Ramos (cell line): Measurements from ENCODE around the gene COL5A3.

Experiments
- in situ Hi-C: fragments of 300-500 bp; cut with MboI; formaldehyde crosslinking; loops from one replicate; pipeline ENCODE4 v1.14.3; 2022; ENCODE audit warnings: low sequenced_read_pairs; ENCODE audit not compliant: unreplicated experiment

COL5A3 gene

GRCh38 chr19:9912551-9913236, 97.6 kb downstream of the COL5A3 start:
- in situ Hi-C loops: no loop called here

- in situ Hi-C loops: no loop called here
Measured at GRCh38 chr19:9911524-9912185, 98.6 kb downstream of the COL5A3 start.

DNA sequence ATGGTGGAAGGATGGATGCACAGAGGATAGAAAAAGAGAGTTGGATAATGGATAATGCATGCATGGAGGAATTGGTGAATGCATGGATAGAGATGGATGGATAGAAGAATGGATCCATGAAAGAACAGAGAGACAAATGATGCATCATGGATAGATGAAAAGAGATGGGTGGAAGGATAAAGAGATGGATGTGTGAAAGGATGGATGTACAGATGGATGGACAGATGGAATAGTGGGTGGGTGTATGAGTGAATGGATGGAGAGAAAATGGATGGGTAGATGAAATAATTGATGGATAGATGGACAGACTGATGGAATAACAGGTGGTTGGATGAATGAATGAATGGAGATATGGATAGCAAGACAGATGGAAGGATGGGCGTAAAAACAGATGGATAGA, 99.7 kb downstream of the COL5A3 start:
- in situ Hi-C loops: no loop called here
